Measurements from ENCODE around the gene SPTBN4.
A peak's percentile ranks its signal among the peaks of the same experiment; 100 is the strongest.
"Not testable (repeated sequence)": the region's sequence is repeated elsewhere in the genome, so short reads cannot be mapped to it uniquely, and the experiment has no call there.

The SPTBN4 gene

GRCh38 chr19:40533508-40533907, 66.7 kb downstream of the SPTBN4 start:
- DNase-seq: no peak

- no peak for DNase-seq
These were observed 67.3 kb downstream of the SPTBN4 start for GRCh38 chr19:40534148-40534547.

GRCh38 chr19:40539070-40539469, 72.3 kb downstream of the SPTBN4 start:
- no peak for DNase-seq

GRCh38 chr19:40542202-40542859, 75.5 kb downstream of the SPTBN4 start:
- no peak for DNase-seq

GRCh38 chr19:40543029-40543597, 76.3 kb downstream of the SPTBN4 start:
- no peak for DNase-seq

- DNase-seq: not testable (repeated sequence)
These were observed 79.5 kb downstream of the SPTBN4 start for GRCh38 chr19:40546153-40546841.

GRCh38 chr19:40547190-40547589, 80.4 kb downstream of the SPTBN4 start:
- not testable (repeated sequence) for DNase-seq

GRCh38 chr19:40547836-40548235, 81.0 kb downstream of the SPTBN4 start:
- DNase-seq: no peak

GRCh38 chr19:40549007-40549708, 82.4 kb downstream of the SPTBN4 start:
- DNase-seq: peak; percentile 72

- no peak for DNase-seq
These were observed 84.2 kb downstream of the SPTBN4 start for GRCh38 chr19:40550951-40551350.

- no peak for DNase-seq
These were observed 86.0 kb downstream of the SPTBN4 start for GRCh38 chr19:40552848-40553247.

GRCh38 chr19:40553885-40554857, 87.4 kb downstream of the SPTBN4 start:
- no peak for DNase-seq

- DNase-seq: no peak
These were observed 89.3 kb downstream of the SPTBN4 start for GRCh38 chr19:40555978-40556689.

- DNase-seq: no peak
These were observed 90.2 kb downstream of the SPTBN4 start for GRCh38 chr19:40556953-40557530.

- DNase-seq: no peak
These were observed 92.6 kb downstream of the SPTBN4 start for GRCh38 chr19:40559394-40559793.

GRCh38 chr19:40560092-40560507, 93.3 kb downstream of the SPTBN4 start:
- DNase-seq: no peak

GRCh38 chr19:40561947-40562346, 95.1 kb downstream of the SPTBN4 start:
- no peak for DNase-seq

GRCh38 chr19:40564535-40564934, 97.7 kb downstream of the SPTBN4 start:
- DNase-seq: not testable (repeated sequence)

- no peak for DNase-seq
These were observed 98.6 kb downstream of the SPTBN4 start for GRCh38 chr19:40565355-40565754.

GRCh38 chr19:40565910-40566495, 99.2 kb downstream of the SPTBN4 start:
- DNase-seq: no peak

Data from CD4-positive, alpha-beta T cell treated with Interleukin-10 for 1 hour (primary cell).